ENCODE results near the gene CXXC1. TPM values are rescaled to one million over a fixed set of nuclear protein-coding genes. Genes with fewer than 3 reads are reported as not detected.

CXXC1 gene
- total and polyA plus RNA-seq, 2 of the 13 experiments (the other 11 are each of a cell fraction or from before 2014, with no cell fraction given), result 32.9 to 39.0 TPM

DNA sequence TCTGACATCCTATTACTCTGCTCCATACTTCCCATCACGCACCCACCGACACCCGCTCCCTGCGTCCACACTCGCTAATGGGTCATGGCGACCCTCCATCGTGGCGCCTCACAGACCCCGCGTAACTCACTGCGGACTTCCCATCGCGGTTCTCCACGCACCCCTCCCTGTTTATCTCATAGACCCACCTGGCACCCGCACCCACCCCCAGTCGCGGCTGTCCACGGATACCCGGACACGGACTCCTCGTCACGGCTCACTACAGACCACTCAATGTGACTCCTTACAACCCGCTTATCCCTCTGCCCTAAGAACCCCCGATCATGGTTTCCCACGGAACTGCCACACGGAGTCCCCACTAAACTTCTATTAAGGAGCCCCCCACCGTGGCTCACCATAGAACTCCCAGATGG, 458 bp downstream of the CXXC1 start:
- Histone ChIP-seq H3K9ac (ENCODE audit: insufficient read depth, low read depth, low read length) (peak overlapping the region; percentile 83), H3K27me3 (ENCODE audit: control insufficient read depth in 1 of 2, insufficient read depth in 2 of 2, low read length in 2 of 2) (peaks cover 0 to 4% of the 10 kb centered on the region in 2 experiments; a peak in 2 of 5 replicates), H4K20me1 (ENCODE audit: insufficient read depth, low read length) (no peaks in the 10 kb centered on the region), H3K27ac (ENCODE audit: extremely low read length, insufficient read depth, low read length) (peak overlapping the region; percentile 54), H3K4me1 (ENCODE audit: insufficient read depth, low read length) (peaks cover 18% of the 10 kb centered on the region), H2AFZ (ENCODE audit: low read length) (no peak overlapping the region), H3K79me2 (ENCODE audit: insufficient read depth, low read length) (peaks cover 3% of the 10 kb centered on the region), H3K4me2 (ENCODE audit: low read depth, low read length) (peak overlapping the region; percentile 77), H3K9me3 (ENCODE audit: low read length) (no peaks in the 10 kb centered on the region), H3K4me3 (replicated peaks in 1 of 3; ENCODE audit: insufficient read depth in 1 of 3, low read depth in 2 of 3, low read length in 3 of 3) (peak overlapping the region; percentile 88 to 93 (median 90)), H3K36me3 (replicated peaks in 1 of 2; ENCODE audit: control insufficient read depth in 1 of 2, insufficient read depth in 2 of 2, low read length in 2 of 2) (peaks cover 9 to 23% of the 10 kb centered on the region in 2 experiments; a peak in 4 of 5 replicates)
- no peak; the same call in 2 of the 3 replicates for ATAC-seq
- in situ Hi-C loops (cut with HindIII; ENCODE audit: extremely low pct_ligation_motif_present, low pct_unique_long_range_greater_than_20kb), result loop anchor here (10.0 kb wide), 1 partner anchor 138 kb away; no protein-coding TSS in a partner anchor
- no peak for FAIRE-seq
- ChIA-PET POLR2A (no interaction called here), CTCF (ENCODE audit: low intra/inter-chr PET ratio, low total read pairs) (interaction anchor here (1.5 kb wide), 1 partner anchor 70 kb away, joined by 7 read pairs; no protein-coding TSS in a partner anchor)
- intact Hi-C loops (cut with micrococcal nuclease; ENCODE audit: unreplicated experiment), result loop anchor here (5.0 kb wide), 3 partner anchors 70 to 140 kb away; no protein-coding TSS in a partner anchor
- DNase-seq (ENCODE audit: low spot score), result no peak
- BruUV-seq (replicated peaks), result no TSS peak
- 10% methylated on average over 22 of the region's 27 CpGs for WGBS (ENCODE audit: low lambda C conversion rate)
- TF ChIP-seq, protein P1, sequence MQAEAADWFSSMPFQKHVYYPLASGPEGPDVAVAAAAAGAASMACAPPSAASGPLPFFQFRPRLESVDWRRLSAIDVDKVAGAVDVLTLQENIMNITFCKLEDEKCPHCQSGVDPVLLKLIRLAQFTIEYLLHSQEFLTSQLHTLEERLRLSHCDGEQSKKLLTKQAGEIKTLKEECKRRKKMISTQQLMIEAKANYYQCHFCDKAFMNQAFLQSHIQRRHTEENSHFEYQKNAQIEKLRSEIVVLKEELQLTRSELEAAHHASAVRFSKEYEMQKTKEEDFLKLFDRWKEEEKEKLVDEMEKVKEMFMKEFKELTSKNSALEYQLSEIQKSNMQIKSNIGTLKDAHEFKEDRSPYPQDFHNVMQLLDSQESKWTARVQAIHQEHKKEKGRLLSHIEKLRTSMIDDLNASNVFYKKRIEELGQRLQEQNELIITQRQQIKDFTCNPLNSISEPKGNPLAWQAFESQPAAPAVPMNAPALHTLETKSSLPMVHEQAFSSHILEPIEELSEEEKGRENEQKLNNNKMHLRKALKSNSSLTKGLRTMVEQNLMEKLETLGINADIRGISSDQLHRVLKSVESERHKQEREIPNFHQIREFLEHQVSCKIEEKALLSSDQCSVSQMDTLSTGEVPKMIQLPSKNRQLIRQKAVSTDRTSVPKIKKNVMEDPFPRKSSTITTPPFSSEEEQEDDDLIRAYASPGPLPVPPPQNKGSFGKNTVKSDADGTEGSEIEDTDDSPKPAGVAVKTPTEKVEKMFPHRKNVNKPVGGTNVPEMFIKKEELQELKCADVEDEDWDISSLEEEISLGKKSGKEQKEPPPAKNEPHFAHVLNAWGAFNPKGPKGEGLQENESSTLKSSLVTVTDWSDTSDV (CRISPR knock-in tag; IDR thresholded peaks at IDR 0.05), result 0 out of 2 replicates have a peak, but pooled peaks have one; percentile 23
- TF ChIP-seq FOSL1 (CRISPR knock-in tag; IDR thresholded peaks at IDR 0.05; ENCODE audit: borderline replicate concordance), result no peak

DNA sequence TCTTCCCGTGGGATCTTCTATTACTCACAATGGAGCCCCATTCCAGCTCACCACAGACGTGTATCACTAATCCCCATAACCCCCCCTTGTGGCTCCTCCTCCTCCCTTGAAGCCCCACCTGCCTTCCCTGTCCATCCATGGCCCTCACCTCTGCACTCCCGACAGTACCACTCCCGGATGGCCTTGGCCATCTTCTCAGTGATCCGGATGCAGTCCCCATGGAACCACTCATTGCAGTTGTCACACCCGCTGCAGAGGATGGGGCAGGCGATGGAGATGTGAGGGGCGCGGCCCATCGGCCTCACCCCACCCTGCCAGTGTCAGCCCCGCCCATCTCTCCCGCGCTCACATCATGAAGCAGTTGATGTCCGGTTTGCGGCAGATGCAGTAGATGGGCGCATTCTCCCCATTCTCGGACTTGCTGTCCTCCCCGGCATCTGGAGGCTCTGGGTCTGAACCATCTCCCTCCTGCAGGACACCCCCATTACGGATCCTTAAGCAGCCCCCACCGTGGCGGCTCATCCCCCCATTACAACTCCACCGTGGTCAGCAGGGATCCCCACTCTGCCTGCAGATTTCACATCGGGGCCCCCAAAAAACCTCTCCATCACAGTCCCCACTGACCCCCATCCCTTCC, 983 bp downstream of the CXXC1 start:
- TF ChIP-seq ZSCAN29 (CRISPR knock-in tag; conservative IDR thresholded peaks at IDR 0.05) (no peak), U2AF1 (optimal IDR thresholded peaks at IDR 0.05; ENCODE audit: low read depth, low read length) (no peak), NFIB (CRISPR knock-in tag; IDR thresholded peaks at IDR 0.05; ENCODE audit: borderline replicate concordance) (no peak), ADNP (CRISPR knock-in tag; IDR thresholded peaks at IDR 0.05) (no peak)
- TF ChIP-seq, protein P2, sequence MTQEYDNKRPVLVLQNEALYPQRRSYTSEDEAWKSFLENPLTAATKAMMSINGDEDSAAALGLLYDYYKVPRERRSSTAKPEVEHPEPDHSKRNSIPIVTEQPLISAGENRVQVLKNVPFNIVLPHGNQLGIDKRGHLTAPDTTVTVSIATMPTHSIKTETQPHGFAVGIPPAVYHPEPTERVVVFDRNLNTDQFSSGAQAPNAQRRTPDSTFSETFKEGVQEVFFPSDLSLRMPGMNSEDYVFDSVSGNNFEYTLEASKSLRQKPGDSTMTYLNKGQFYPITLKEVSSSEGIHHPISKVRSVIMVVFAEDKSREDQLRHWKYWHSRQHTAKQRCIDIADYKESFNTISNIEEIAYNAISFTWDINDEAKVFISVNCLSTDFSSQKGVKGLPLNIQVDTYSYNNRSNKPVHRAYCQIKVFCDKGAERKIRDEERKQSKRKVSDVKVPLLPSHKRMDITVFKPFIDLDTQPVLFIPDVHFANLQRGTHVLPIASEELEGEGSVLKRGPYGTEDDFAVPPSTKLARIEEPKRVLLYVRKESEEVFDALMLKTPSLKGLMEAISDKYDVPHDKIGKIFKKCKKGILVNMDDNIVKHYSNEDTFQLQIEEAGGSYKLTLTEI (CRISPR knock-in tag; conservative IDR thresholded peaks at IDR 0.05), result no peak
- no peak overlapping the region for H2AFZ ChIP-seq (ENCODE audit: low read length)
- H4K20me1 ChIP-seq (ENCODE audit: insufficient read depth, low read length), result no peaks in the 10 kb centered on the region
- H3K9ac ChIP-seq (ENCODE audit: insufficient read depth, low read depth, low read length), result peak overlapping the region; percentile 83
- H3K9me3 ChIP-seq (ENCODE audit: low read length), result no peaks in the 10 kb centered on the region
- H3K27ac ChIP-seq (ENCODE audit: extremely low read length, insufficient read depth, low read length), result no peak overlapping the region
- BruUV-seq (replicated peaks), result TSS peak; percentile 37
- H3K4me3 ChIP-seq (replicated peaks in 1 of 3; ENCODE audit: insufficient read depth in 1 of 3, low read depth in 2 of 3, low read length in 3 of 3), result peak overlapping the region; percentile 88 to 93 (median 90)
- no peak for FAIRE-seq
- 77% methylated on average over 23 of the region's 23 CpGs for WGBS (ENCODE audit: low lambda C conversion rate)
- H3K27me3 ChIP-seq (ENCODE audit: control insufficient read depth in 1 of 2, insufficient read depth in 2 of 2, low read length in 2 of 2), result peaks cover 0 to 4% of the 10 kb centered on the region in 2 experiments; a peak in 2 of 5 replicates
- no peak for DNase-seq (ENCODE audit: low spot score)
- ChIA-PET CTCF (ENCODE audit: low intra/inter-chr PET ratio, low total read pairs) (no interaction called here), POLR2A (no interaction called here)
- in situ Hi-C loops (cut with HindIII; ENCODE audit: extremely low pct_ligation_motif_present, low pct_unique_long_range_greater_than_20kb), result loop anchor here (10.0 kb wide), 1 partner anchor 138 kb away; no protein-coding TSS in a partner anchor
- intact Hi-C loops (cut with micrococcal nuclease; ENCODE audit: unreplicated experiment), result loop anchor here (5.0 kb wide), 3 partner anchors 71 to 141 kb away; no protein-coding TSS in a partner anchor
- H3K36me3 ChIP-seq (replicated peaks in 1 of 2; ENCODE audit: control insufficient read depth in 1 of 2, insufficient read depth in 2 of 2, low read length in 2 of 2), result peaks cover 9 to 23% of the 10 kb centered on the region in 2 experiments; a peak in 4 of 5 replicates
- no peak for ATAC-seq
- peak overlapping the region; percentile 77 for H3K4me2 ChIP-seq (ENCODE audit: low read depth, low read length)
- H3K4me1 ChIP-seq (ENCODE audit: insufficient read depth, low read length), result peaks cover 22% of the 10 kb centered on the region
- H3K79me2 ChIP-seq (ENCODE audit: insufficient read depth, low read length), result peaks cover 3% of the 10 kb centered on the region
